ENCODE measurements around the gene NOTUM. TPM values are rescaled to one million over a fixed set of nuclear protein-coding genes. Genes with fewer than 3 reads are reported as not detected.
A peak's percentile ranks its signal among the peaks of the same experiment; 100 is the strongest.

The NOTUM gene
- total RNA-seq, 2 experiments from 2014 or later = not detected

DNA sequence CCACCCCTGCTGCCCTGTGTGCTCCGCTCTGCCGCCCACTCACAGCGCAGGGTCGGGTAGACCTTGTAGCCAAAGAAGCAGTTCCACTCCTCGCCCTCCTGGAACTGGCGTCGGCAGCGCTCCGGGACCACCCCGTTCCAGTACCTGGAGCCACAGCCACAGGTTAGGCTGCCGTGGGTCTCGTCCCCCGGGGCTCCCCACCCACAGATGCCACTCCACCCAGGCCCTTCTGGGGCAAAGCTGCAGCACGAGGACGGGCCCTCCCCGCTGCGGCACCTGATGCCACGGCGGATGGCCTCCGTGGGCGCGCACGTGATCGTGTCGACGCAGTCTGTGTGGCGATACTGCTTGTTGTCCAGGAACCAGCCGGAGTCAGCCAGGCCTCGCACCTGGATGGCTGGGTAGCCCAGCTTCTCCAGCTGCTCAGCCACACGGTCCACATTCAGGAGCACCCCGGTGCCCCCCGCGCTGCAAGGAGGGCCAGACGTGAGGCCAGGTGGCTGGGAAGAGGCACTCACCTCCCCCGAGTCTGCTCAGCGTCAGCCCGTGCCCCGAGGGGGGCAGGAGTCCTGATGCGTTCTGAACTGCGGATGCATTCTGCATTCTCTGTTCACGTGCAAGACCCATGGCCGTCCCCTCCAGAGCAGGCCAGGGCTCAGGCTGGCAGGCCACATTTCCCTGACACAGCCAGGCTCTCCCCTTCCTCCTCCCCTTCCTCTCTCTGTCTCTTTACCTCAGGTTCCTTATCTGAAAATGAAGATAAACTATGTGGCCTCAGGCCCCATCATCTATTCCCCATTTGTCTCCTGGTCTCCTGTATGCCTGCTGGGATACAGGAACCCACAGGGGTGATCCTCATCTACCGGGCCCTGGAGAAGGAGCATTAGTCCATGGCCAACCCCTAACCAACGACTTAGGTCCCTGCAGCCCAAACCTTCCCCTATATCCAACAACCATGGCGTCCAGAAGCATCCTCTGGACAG is 4.1 kb downstream of the NOTUM start:
- TF ChIP-seq, protein P1, sequence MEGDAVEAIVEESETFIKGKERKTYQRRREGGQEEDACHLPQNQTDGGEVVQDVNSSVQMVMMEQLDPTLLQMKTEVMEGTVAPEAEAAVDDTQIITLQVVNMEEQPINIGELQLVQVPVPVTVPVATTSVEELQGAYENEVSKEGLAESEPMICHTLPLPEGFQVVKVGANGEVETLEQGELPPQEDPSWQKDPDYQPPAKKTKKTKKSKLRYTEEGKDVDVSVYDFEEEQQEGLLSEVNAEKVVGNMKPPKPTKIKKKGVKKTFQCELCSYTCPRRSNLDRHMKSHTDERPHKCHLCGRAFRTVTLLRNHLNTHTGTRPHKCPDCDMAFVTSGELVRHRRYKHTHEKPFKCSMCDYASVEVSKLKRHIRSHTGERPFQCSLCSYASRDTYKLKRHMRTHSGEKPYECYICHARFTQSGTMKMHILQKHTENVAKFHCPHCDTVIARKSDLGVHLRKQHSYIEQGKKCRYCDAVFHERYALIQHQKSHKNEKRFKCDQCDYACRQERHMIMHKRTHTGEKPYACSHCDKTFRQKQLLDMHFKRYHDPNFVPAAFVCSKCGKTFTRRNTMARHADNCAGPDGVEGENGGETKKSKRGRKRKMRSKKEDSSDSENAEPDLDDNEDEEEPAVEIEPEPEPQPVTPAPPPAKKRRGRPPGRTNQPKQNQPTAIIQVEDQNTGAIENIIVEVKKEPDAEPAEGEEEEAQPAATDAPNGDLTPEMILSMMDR (IDR thresholded peaks at IDR 0.05) = no peak
- peak overlapping the region; percentile 18 for H3K4me3 Mint-ChIP-seq
- ChIA-PET POLR2A (no interaction called here), CTCF (no interaction called here)
- H3K4me1 ChIP-seq (ENCODE audit: insufficient read depth, low read length) = peaks cover 26% of the 10 kb centered on the region
- H3K9me3 ChIP-seq (ENCODE audit: control insufficient read depth in 1 of 2, insufficient read depth in 1 of 2, low read length in 2 of 2) = peaks cover 0 to 5% of the 10 kb centered on the region in 2 experiments
- no peak overlapping the region for H3K4me3 ChIP-seq (ENCODE audit: low read length)
- no peaks in the 10 kb centered on the region for H3K4me1 Mint-ChIP-seq (ENCODE audit: low read depth)
- no peaks in the 10 kb centered on the region for H3K36me3 ChIP-seq (ENCODE audit: insufficient read depth, low read length)
- H3K9me3 Mint-ChIP-seq = no peaks in the 10 kb centered on the region
- intact Hi-C loops (cut with DNase I, micrococcal nuclease) = no loop called here
- DNase-seq = peak in 1 of 14 experiments; percentile 33
- peaks cover 9% of the 10 kb centered on the region for H3K27me3 Mint-ChIP-seq
- peaks cover 19 to 22% of the 10 kb centered on the region in 2 experiments for H3K27me3 ChIP-seq (ENCODE audit: control insufficient read depth in 1 of 2, insufficient read depth in 2 of 2, low read length in 2 of 2)
- H3K27ac Mint-ChIP-seq = no peak overlapping the region
- no peaks in the 10 kb centered on the region for H3K36me3 Mint-ChIP-seq (ENCODE audit: low read depth)
- H3K27ac ChIP-seq (ENCODE audit: low read depth in 1 of 2, low read length in 2 of 2) = no peak overlapping the region
- ATAC-seq (ENCODE audit: poor library complexity) = no peak

DNA sequence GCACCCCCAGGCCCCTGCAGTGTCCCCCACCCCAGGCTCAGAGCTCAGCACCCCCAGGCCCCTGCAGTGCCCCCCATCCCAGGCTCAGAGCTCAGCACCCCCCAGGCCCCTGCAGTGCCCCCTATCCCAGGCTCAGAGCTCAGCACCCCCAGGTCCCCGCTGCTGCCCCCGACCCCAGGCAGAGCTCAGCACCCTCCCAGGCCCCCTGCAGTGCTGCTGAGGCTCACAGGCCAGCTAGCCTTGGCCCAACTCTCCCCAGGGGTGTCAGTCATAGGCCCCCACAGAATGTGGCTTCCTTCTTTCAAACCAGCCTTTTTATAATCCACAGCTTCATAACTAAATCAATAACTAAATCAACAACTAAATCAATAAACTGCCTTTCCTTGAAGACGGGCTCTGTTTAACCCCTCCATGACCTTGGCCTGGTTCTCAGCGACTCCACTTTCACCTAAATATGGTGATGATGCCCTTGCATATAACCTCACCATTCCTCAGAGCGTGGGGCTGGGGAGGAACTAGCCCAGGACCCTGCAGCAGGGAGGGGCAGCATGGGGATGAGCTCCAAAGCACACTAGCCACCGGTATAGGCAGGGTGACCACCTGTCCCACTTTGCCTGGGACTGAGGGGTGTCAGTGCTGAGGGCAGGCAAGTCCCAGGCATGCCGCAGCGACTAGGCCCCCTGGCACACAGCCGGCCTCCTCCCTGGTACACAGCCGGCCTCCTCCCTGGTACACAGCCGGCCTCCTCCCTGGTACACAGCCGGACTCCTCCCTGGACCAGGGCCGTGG is 5.0 kb downstream of the NOTUM start:
- Mint-ChIP-seq H3K4me3 (no peak overlapping the region), H3K9me3 (no peaks in the 10 kb centered on the region), H3K27ac (no peak overlapping the region), H3K36me3 (ENCODE audit: low read depth) (no peaks in the 10 kb centered on the region), H3K27me3 (peaks cover 9% of the 10 kb centered on the region), H3K4me1 (ENCODE audit: low read depth) (no peaks in the 10 kb centered on the region)
- Histone ChIP-seq H3K27me3 (ENCODE audit: control insufficient read depth in 1 of 2, insufficient read depth in 2 of 2, low read length in 2 of 2) (peaks cover 19% of the 10 kb centered on the region in 2 experiments), H3K4me1 (ENCODE audit: insufficient read depth, low read length) (peaks cover 24% of the 10 kb centered on the region), H3K27ac (ENCODE audit: low read depth in 1 of 2, low read length in 2 of 2) (no peak overlapping the region), H3K4me3 (ENCODE audit: low read length) (no peak overlapping the region), H3K9me3 (ENCODE audit: control insufficient read depth in 1 of 2, insufficient read depth in 1 of 2, low read length in 2 of 2) (peaks cover 0 to 4% of the 10 kb centered on the region in 2 experiments), H3K36me3 (ENCODE audit: insufficient read depth, low read length) (no peaks in the 10 kb centered on the region)
- DNase-seq = no peak
- intact Hi-C loops (cut with DNase I, micrococcal nuclease) = no loop called here
- ATAC-seq (ENCODE audit: poor library complexity) = no peak
- TF ChIP-seq, protein P1 (IDR thresholded peaks at IDR 0.05) = no peak
- ChIA-PET POLR2A (interaction anchor here (0.9 kb wide), 1 partner anchor 12 kb away, joined by 3 read pairs; no protein-coding TSS in a partner anchor), CTCF (interaction anchor here (1.2 kb wide), 1 partner anchor 64 kb away, joined by 3 read pairs; no protein-coding TSS in a partner anchor)

DNA sequence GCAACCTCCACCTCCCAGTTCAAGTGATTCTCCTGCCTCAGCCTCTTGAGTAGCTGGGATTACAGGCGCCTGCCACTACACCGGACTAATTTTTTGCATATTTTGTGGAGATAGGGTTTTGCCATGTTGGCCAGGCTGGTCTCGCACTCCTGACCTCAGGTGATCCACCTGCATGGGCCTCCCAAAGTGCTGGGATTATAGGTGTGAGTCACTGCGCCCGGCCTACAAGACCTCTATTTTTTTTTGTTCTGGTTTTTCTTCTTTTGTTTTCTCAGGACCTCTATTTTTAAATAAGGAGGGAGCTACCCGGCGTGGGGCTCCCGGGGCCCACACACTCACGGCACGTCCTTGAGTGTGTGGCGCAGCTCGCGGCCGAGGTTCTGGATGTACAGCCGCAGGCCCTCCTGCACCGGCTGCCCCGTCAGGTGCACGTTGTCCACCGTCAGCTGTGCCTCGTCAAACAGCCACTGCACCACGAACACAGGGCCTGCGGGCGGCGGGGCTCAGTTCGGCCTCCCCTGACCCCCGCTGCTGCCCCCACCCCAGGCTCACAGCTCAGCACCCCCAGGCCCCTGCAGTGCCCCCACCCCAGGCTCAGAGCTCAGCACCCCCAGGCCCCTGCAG is 5.8 kb downstream of the NOTUM start:
- no peaks in the 10 kb centered on the region for H3K4me1 Mint-ChIP-seq (ENCODE audit: low read depth)
- POLR2A ChIA-PET = interaction anchor here (0.9 kb wide), 1 partner anchor 13 kb away, joined by 3 read pairs; no protein-coding TSS in a partner anchor

More for the DNA sequence above, 5.8 kb downstream of the NOTUM start:
- no peak for ATAC-seq (ENCODE audit: poor library complexity)
- intact Hi-C loops (cut with DNase I, micrococcal nuclease) = no loop called here
- Histone ChIP-seq H3K4me3 (ENCODE audit: low read length) (no peak overlapping the region), H3K9me3 (ENCODE audit: control insufficient read depth in 1 of 2, insufficient read depth in 1 of 2, low read length in 2 of 2) (peaks cover 0 to 4% of the 10 kb centered on the region in 2 experiments), H3K4me1 (ENCODE audit: insufficient read depth, low read length) (peaks cover 19% of the 10 kb centered on the region), H3K27me3 (ENCODE audit: control insufficient read depth in 1 of 2, insufficient read depth in 2 of 2, low read length in 2 of 2) (peaks cover 14 to 16% of the 10 kb centered on the region in 2 experiments), H3K36me3 (ENCODE audit: insufficient read depth, low read length) (no peaks in the 10 kb centered on the region), H3K27ac (ENCODE audit: low read depth in 1 of 2, low read length in 2 of 2) (no peak overlapping the region)
- TF ChIP-seq, protein P1 (IDR thresholded peaks at IDR 0.05) = no peak
- CTCF ChIA-PET = interaction anchor here (1.2 kb wide), 1 partner anchor 65 kb away, joined by 3 read pairs; no protein-coding TSS in a partner anchor
- no peak overlapping the region for H3K27ac Mint-ChIP-seq
- peaks cover 9% of the 10 kb centered on the region for H3K27me3 Mint-ChIP-seq
- no peak overlapping the region for H3K4me3 Mint-ChIP-seq
- no peaks in the 10 kb centered on the region for H3K36me3 Mint-ChIP-seq (ENCODE audit: low read depth)
- no peak for DNase-seq
- H3K9me3 Mint-ChIP-seq = no peaks in the 10 kb centered on the region

All from CD4-positive, alpha-beta T cell (primary cell).